HCT116 (cell line): ENCODE measurements around the gene NSMCE1.

Experiments used
- CBX3 ChIP-seq: IDR thresholded peaks from 2 replicates; pipeline ENCODE4 v1.6.1; 2012; ENCODE audit warnings: low read depth
- CTCF ChIP-seq, 3 experiments: fragments of 200-600 bp in 1 of 3; sonication (generic) in 1 of 3; IDR thresholded peaks in 2 of 3; conservative IDR thresholded peaks in 1 of 3; 2 replicates each; pipeline ENCODE4 v1.5.1; 2012 to 2017; ENCODE audit warnings: low read depth in 2 of 3, low read length in 2 of 3, antibody characterized with exemption in 1 of 3, borderline replicate concordance in 1 of 3, control low read depth in 1 of 3, mild to moderate bottlenecking in 1 of 3, mixed read lengths in 1 of 3, mixed run types in 1 of 3, moderate library complexity in 1 of 3; ENCODE audit not compliant: insufficient read depth in 1 of 3
- FOSL1 ChIP-seq: IDR thresholded peaks from 2 replicates; pipeline ENCODE4 v1.6.1; 2012; ENCODE audit warnings: low read depth
- POLR2A ChIP-seq: IDR thresholded peaks from 2 replicates; pipeline ENCODE4 v1.7.0; 2011; ENCODE audit warnings: borderline replicate concordance; ENCODE audit not compliant: insufficient read depth, insufficient read length; ENCODE audit errors: extremely low read depth
- POLR2AphosphoS5 ChIP-seq: IDR thresholded peaks from 2 replicates; pipeline ENCODE4 v1.6.1; 2011; ENCODE audit warnings: mild to moderate bottlenecking, low read depth, low read length, moderate library complexity
- SP1 ChIP-seq: IDR thresholded peaks from 2 replicates; pipeline ENCODE4 v1.6.1; 2012; ENCODE audit warnings: low read depth
- ZFX ChIP-seq: fragments of 450-650 bp; IDR thresholded peaks from 2 replicates; pipeline ENCODE4 v1.6.1; 2017
- ZNF274 ChIP-seq: fragments of 200-500 bp; sonication (Bioruptor generic); IDR thresholded peaks from 2 replicates; pipeline ENCODE4 v1.6.1; 2014; ENCODE audit warnings: mild to moderate bottlenecking, low read depth, low read length, inconsistent platforms
- TF ChIP-seq, protein P1 (sequence below): IDR thresholded peaks from 2 replicates; pipeline ENCODE4 v1.6.1; 2012; ENCODE audit warnings: low read depth

DNA sequence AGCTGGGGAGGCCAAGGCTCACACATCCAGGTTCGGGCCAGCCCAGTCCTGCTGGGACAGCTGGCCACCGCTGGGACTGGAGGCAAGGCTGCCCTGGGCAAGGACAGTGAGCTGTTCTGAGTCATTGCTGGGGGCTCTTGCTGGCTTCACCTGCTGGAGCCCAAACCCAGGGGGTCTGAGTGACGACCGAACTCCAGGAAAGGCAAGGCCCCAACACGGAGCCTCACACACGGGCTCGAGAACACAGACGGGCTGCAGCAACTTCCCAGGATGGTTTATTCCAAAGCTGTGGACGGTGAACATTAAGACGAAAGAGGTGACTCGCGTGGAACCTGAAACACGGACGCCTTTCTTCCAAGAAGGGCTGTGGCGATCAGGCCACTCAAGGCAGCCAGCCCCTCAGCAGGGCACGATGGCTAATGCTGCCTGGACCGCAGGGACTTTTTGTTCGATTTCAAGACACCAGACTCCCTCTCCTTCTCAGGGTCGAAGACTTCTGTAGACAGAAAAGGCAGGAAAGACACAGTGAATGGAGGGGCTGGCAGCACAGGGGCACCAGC is 43.8 kb downstream of the NSMCE1 start:
- TF ChIP-seq CTCF (IDR thresholded peaks at IDR 0.05 in 2 of 3, conservative IDR thresholded peaks at IDR 0.05 in 1 of 3; ENCODE audit: borderline replicate concordance in 1 of 3, insufficient read depth in 1 of 3, low read depth in 2 of 3, low read length in 2 of 3), result no peak
- no peak for TF ChIP-seq POLR2AphosphoS5
- TF ChIP-seq ZFX, result no peak
- no peak for TF ChIP-seq ZNF274
- TF ChIP-seq, protein P1, sequence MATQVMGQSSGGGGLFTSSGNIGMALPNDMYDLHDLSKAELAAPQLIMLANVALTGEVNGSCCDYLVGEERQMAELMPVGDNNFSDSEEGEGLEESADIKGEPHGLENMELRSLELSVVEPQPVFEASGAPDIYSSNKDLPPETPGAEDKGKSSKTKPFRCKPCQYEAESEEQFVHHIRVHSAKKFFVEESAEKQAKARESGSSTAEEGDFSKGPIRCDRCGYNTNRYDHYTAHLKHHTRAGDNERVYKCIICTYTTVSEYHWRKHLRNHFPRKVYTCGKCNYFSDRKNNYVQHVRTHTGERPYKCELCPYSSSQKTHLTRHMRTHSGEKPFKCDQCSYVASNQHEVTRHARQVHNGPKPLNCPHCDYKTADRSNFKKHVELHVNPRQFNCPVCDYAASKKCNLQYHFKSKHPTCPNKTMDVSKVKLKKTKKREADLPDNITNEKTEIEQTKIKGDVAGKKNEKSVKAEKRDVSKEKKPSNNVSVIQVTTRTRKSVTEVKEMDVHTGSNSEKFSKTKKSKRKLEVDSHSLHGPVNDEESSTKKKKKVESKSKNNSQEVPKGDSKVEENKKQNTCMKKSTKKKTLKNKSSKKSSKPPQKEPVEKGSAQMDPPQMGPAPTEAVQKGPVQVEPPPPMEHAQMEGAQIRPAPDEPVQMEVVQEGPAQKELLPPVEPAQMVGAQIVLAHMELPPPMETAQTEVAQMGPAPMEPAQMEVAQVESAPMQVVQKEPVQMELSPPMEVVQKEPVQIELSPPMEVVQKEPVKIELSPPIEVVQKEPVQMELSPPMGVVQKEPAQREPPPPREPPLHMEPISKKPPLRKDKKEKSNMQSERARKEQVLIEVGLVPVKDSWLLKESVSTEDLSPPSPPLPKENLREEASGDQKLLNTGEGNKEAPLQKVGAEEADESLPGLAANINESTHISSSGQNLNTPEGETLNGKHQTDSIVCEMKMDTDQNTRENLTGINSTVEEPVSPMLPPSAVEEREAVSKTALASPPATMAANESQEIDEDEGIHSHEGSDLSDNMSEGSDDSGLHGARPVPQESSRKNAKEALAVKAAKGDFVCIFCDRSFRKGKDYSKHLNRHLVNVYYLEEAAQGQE, result no peak
- no peak for TF ChIP-seq FOSL1
- TF ChIP-seq POLR2A, result no peak
- no peak for TF ChIP-seq CBX3
- no peak for TF ChIP-seq SP1
